ENCODE measurements around the gene PRR15. TPM values are rescaled to one million over a fixed set of nuclear protein-coding genes. Genes with fewer than 3 reads are reported as not detected.

Gene PRR15
- total RNA-seq, 2 experiments from 2014 or later: not detected

DNA sequence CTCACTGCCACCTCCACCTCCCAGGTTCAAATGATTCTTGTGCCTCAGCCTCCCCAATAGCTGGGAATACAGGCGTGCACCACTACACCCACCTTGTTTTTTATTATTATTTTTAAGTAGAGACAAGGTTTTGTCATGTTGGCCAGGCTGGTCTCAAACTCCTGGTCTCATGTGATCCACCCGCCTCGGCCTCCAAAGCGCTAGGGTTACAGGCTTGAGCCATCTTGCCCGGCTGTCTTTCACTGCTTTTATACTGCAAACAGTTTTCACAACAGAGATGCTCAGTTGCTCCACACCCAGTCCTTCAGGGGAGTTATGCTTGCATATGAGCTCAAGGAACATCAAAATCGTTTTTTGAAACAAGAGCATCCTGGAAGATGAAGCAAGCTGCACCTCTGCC lies 1.3 kb upstream of the PRR15 start:
- Histone ChIP-seq H3K79me2 (ENCODE audit: insufficient read depth, low read depth, low read length) (no peaks in the 10 kb centered on the region), H3K4me3 (ENCODE audit: low read depth, low read length, poor library complexity, severe bottlenecking) (no peak overlapping the region), H4K20me1 (ENCODE audit: insufficient read depth, low read length) (no peaks in the 10 kb centered on the region), H3K9me3 (ENCODE audit: low read length) (no peaks in the 10 kb centered on the region), H3K36me3 (ENCODE audit: insufficient read depth, low read length) (no peaks in the 10 kb centered on the region), H3K27ac (ENCODE audit: low read depth, low read length, poor library complexity, severe bottlenecking) (no peak overlapping the region), H3K9me2 (ENCODE audit: insufficient read depth, low read length) (no peaks in the 10 kb centered on the region), H3K4me2 (ENCODE audit: low read length) (no peak overlapping the region), H2AFZ (ENCODE audit: low read length) (no peak overlapping the region), H3K4me1 (ENCODE audit: insufficient read depth, low read length, poor library complexity, severe bottlenecking) (no peaks in the 10 kb centered on the region)
- no TSS peak for BruUV-seq (replicated peaks)
- no peak for TF ChIP-seq EZH2phosphoT487 (IDR thresholded peaks at IDR 0.05; ENCODE audit: borderline replicate concordance, low read depth, low read length)
- TF ChIP-seq, protein P1, sequence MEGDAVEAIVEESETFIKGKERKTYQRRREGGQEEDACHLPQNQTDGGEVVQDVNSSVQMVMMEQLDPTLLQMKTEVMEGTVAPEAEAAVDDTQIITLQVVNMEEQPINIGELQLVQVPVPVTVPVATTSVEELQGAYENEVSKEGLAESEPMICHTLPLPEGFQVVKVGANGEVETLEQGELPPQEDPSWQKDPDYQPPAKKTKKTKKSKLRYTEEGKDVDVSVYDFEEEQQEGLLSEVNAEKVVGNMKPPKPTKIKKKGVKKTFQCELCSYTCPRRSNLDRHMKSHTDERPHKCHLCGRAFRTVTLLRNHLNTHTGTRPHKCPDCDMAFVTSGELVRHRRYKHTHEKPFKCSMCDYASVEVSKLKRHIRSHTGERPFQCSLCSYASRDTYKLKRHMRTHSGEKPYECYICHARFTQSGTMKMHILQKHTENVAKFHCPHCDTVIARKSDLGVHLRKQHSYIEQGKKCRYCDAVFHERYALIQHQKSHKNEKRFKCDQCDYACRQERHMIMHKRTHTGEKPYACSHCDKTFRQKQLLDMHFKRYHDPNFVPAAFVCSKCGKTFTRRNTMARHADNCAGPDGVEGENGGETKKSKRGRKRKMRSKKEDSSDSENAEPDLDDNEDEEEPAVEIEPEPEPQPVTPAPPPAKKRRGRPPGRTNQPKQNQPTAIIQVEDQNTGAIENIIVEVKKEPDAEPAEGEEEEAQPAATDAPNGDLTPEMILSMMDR (conservative IDR thresholded peaks at IDR 0.05; ENCODE audit: low read length): no peak
- no peak for DNase-seq (ENCODE audit: low spot score)
- ChIA-PET CTCF (ENCODE audit: unreplicated experiment) (no interaction called here), POLR2A (no interaction called here)
- intact Hi-C loops (cut with micrococcal nuclease; ENCODE audit: unreplicated experiment): no loop called here

DNA sequence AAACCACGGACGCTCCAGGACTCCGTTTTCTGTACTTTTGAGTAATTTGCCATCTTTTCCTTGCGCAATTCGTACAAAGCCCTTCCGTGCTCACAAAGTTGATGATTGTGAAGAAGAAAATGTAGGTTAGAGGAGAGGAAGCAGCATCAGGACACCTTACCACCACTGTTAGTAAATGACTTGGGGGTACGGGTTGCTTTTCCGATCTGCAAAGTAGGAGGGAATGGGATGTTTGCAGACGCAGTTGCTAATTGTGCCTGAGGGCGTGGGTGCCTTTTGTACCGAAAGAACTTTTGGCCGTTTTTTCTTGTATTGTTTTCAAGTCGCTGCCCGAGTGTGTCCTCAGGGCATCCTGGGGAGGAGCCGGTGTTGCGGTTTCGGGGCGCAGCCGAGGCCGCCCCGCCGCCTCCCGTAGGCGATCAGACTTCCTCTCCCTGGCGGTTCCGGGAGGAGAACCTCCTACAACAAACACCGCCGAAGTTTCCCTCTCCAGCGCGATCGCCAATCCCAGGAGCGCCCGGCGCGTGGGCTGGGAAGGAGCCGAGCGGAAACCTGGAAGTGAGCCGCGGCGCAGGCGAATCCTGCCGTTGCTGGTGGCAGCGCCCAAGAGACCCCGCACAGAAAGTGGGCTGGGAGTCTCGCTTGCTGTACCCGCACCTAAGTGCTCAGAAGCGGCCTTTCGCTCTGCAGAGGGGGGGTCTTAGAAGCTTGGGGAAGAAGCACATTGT lies 1.0 kb downstream of the PRR15 start:
- no peaks in the 10 kb centered on the region for H4K20me1 ChIP-seq (ENCODE audit: insufficient read depth, low read length)
- no peak for TF ChIP-seq EZH2phosphoT487 (IDR thresholded peaks at IDR 0.05; ENCODE audit: borderline replicate concordance, low read depth, low read length)
- TF ChIP-seq, protein P1 (conservative IDR thresholded peaks at IDR 0.05; ENCODE audit: low read length): no peak
- POLR2A ChIA-PET: no interaction called here
- no peak overlapping the region for H3K4me2 ChIP-seq (ENCODE audit: low read length)
- H3K4me1 ChIP-seq (ENCODE audit: insufficient read depth, low read length, poor library complexity, severe bottlenecking): no peaks in the 10 kb centered on the region
- no peak overlapping the region for H3K4me3 ChIP-seq (ENCODE audit: low read depth, low read length, poor library complexity, severe bottlenecking)
- no peaks in the 10 kb centered on the region for H3K79me2 ChIP-seq (ENCODE audit: insufficient read depth, low read depth, low read length)
- no peaks in the 10 kb centered on the region for H3K36me3 ChIP-seq (ENCODE audit: insufficient read depth, low read length)
- H3K9me2 ChIP-seq (ENCODE audit: insufficient read depth, low read length): no peaks in the 10 kb centered on the region
- DNase-seq (ENCODE audit: low spot score): no peak
- CTCF ChIA-PET (ENCODE audit: unreplicated experiment): no interaction called here
- BruUV-seq (replicated peaks): no TSS peak
- intact Hi-C loops (cut with micrococcal nuclease; ENCODE audit: unreplicated experiment): no loop called here
- H3K9me3 ChIP-seq (ENCODE audit: low read length): no peaks in the 10 kb centered on the region
- H2AFZ ChIP-seq (ENCODE audit: low read length): no peak overlapping the region
- no peak overlapping the region for H3K27ac ChIP-seq (ENCODE audit: low read depth, low read length, poor library complexity, severe bottlenecking)

DNA sequence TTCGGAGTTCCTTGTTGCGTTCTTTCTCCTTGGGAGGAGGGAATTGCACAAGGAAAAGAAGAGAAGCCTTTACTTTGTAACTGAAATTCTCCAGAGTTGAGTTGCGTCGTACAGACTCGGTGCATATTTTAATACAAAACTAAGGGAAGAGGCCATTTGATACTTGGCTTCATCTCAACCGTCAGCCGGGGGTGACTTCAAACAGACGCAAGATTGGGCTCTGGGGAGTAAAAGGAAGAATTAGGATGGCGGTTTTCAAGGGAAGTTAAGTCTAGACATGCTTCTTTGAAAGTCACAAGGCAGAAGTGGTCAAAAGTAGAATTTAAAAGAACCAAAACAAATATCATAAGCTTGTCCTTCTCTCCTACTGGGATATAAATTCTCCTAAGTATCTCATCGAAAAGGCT lies 1.6 kb downstream of the PRR15 start:
- Histone ChIP-seq H4K20me1 (ENCODE audit: insufficient read depth, low read length) (no peaks in the 10 kb centered on the region), H2AFZ (ENCODE audit: low read length) (no peak overlapping the region), H3K4me3 (ENCODE audit: low read depth, low read length, poor library complexity, severe bottlenecking) (no peak overlapping the region), H3K27ac (ENCODE audit: low read depth, low read length, poor library complexity, severe bottlenecking) (no peak overlapping the region), H3K36me3 (ENCODE audit: insufficient read depth, low read length) (no peaks in the 10 kb centered on the region), H3K4me2 (ENCODE audit: low read length) (no peak overlapping the region), H3K9me2 (ENCODE audit: insufficient read depth, low read length) (no peaks in the 10 kb centered on the region), H3K9me3 (ENCODE audit: low read length) (no peaks in the 10 kb centered on the region), H3K4me1 (ENCODE audit: insufficient read depth, low read length, poor library complexity, severe bottlenecking) (no peaks in the 10 kb centered on the region), H3K79me2 (ENCODE audit: insufficient read depth, low read depth, low read length) (no peaks in the 10 kb centered on the region)
- BruUV-seq (replicated peaks): no TSS peak
- ChIA-PET POLR2A (no interaction called here), CTCF (ENCODE audit: unreplicated experiment) (no interaction called here)
- TF ChIP-seq EZH2phosphoT487 (IDR thresholded peaks at IDR 0.05; ENCODE audit: borderline replicate concordance, low read depth, low read length): no peak
- TF ChIP-seq, protein P1 (conservative IDR thresholded peaks at IDR 0.05; ENCODE audit: low read length): no peak
- no peak for DNase-seq (ENCODE audit: low spot score)
- intact Hi-C loops (cut with micrococcal nuclease; ENCODE audit: unreplicated experiment): no loop called here
